Stimulated activated CD8-positive, alpha-beta memory T cell treated with anti-CD3 and anti-CD28 coated beads, Interleukin-2, amount 100 ng/mL, for 48 hours (primary cell): ENCODE data around the gene BUD13.
A peak's percentile ranks its signal among the peaks of the same experiment; 100 is the strongest.

ENCODE experiments used
- DNase-seq, 2 donors: peaks; one replicate each; pipeline ENCODE4 v3.0.0-alpha.2; 2020; ENCODE audit warnings: low read depth in 2 of 2

The BUD13 gene

DNA sequence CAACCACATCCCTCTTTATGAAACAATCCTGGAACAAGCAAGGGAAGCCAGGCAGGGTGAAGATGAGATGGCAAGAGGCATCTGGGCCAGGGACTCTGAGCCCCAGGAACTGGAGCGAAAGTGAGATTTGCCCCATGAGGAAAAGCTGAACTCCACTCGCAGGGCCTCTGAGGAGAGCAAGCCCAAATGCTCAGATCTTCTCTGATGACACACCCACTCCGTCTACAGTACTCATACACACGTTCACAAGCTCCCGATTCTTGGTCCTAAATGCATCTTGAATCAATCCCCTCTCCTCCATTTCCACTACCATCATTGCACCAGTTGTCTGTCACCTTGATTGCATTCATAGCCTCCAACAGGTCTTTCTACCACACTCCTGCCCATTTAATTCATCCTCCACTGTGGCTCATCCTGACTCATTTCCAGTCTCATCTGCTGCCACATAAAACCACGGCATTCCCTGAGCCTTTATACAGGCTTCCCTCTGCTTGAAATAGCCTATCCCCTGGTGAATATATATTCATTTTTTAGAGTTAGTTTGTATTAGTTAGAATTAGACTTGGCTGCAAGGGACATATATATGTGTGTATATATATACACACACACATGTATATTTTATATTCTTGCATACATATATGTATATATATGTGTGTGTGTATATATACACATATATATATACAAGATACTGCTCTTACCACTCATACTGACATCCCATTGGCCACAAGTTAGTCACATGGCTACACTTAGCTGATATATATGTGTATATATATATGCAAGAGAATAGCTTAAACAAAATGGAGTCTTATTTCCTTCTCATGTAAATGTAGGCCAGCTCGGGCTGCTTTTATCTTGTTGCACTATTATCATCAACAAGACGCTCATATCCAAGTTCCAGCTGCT, 20.3 kb upstream of the BUD13 start:
- DNase-seq, result no peak

DNA sequence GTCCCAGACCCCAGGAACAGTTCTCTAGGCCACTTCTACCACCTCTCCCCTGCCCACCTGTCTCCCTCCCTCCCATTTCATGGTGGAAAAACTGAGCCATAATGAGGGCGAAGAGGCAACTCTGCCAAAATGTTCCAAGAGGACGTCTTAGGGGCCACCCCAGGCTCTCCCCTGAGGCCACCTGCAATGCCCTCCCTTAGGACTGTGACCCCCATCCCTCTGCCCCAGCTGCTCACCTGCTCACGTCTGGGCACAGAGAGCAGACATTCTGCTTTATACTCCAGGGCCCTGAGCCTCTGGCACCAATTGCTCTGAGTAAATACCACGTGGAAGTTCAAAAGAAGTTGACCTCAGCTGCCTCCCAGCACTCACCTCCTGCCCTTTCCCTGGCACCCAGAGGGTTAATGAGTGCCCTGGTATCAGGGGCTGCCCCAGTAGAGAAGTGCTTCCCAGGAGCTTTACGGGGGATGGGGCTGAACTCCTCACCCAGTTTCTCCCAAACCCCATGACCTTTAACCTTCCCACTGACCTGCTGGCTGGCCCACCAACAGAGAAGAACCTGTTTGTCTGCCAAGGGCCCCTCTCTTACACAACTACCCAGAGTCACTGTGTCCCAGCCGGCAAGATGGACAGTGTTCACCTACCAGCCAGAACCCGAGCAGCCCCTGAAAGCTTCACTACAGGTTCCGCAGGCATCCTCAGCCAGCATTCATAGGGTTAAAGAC, 19.5 kb upstream of the BUD13 start:
- DNase-seq, result no peak

DNA sequence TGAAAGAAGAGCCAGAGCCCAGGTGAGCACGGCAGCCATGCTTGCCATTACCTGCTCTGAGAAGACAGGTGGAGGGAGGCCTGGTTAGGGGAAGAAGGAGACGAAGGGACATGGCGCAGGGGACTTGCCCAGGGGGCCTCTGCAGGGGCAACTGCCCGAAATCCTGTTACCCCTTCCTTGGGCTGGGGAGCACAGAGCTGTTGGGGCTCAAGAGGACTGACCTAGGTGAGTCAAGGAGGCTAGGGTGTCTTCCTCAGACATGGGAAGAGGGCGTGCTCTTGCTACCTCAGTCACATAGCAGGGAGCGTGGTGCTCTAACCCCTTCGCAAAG, 19.0 kb upstream of the BUD13 start, which contains the start of gene APOA5:
Gene APOA5 (minus strand): TSS at position 67 of the 331 bp plus-strand sequence. CDS start 19 bp downstream, at position 48.
- DNase-seq, result no peak

DNA sequence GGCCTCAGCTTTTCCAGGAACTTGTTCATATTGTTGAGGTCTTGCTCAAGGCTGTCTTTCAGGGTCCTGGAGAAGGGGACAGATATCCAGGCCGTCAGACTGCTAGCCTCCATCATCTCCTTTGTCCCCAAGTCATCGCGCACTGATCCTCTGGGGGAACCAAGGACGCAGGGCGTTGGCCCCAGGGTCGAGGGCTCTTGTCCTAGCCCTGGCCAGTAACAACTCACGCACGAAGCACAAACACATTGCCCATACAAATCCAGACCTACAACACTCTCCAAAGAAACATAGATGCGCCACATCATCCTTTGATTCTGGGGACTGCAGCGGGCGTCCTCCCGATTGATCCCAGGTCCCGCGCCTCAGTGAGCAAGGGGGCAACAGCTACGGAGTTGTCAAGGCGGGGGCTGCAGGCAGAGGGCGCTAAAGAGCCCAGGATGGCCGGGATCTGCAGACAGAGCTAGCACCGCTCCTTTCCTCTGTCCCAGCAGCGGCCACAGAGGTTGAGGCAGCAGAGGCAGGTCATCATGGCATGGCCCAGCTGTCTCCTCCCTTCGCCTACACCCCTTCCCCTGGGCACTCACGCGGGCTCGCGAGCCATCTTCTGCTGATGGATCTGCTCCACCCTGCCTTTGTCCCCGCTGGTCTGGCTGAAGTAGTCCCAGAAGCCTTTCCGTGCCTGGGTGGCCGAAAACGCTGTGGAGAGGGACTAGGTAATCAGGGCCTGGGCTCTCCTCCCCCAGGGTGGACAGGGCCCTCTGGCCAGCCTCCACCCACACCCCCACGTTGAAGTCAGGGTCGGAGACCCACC, 18.4 kb upstream of the BUD13 start:
- peak; percentile 64 to 78 for DNase-seq

DNA sequence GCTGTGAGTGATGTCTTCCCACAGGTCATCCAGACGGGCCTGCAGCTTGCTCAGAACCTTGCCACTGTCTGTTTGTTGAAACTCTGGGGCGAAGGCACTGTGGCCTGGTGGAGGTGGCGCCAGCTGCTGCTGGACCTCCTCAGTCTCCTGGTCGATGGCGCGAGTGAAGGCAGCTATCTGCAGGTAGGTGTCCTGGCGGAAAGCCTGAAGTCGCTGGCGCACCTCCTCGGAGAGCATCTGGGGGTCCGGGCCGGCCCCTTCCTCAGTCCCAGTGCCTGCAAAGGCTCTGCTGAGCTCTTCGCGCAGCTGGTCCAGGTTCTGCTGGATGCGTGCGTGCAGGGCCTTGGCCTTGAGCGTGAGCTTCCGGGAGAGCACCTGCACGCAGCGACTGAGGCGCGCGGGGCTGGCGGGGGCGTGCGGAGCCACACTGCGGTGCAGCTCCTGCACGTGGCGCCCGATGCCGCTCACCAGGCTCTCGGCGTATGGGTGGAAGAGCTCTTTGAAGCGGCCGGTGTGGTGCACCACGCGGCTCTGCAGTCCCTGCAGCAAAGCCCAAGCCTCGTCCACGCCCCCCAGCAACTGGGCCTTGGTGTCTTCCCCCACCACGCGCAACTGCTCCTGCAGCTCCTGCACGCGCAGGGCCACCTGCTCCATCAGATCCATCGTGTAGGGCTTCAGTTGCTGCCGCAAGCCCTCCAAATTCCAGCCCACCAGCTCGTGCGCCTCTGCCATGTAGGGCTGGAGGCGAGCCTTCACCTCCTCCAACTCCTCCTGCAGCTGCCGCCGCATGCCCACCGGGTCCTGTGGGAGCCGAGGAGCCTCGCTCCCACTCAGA, 17.6 kb upstream of the BUD13 start:
- DNase-seq, result no peak

DNA sequence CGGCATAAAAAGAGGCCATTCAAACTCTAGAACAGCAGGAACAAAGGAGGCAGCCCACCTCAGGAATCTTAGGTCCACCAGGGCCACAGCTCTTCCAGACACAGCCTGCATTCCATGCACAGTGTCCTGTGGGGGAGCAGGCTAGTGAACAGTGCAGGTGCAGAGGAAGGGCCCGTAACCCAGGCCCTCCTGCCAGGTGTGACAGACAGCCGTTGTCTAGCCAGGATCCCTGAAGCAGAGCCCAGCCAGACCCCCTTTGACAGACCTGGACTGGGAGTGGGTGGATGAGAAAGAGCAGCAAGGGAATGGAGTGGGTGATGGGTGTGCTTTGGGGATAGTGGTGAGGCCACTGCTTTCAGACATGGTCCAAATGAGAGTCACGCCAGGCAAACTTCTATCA, 16.2 kb upstream of the BUD13 start:
- DNase-seq, result no peak

DNA sequence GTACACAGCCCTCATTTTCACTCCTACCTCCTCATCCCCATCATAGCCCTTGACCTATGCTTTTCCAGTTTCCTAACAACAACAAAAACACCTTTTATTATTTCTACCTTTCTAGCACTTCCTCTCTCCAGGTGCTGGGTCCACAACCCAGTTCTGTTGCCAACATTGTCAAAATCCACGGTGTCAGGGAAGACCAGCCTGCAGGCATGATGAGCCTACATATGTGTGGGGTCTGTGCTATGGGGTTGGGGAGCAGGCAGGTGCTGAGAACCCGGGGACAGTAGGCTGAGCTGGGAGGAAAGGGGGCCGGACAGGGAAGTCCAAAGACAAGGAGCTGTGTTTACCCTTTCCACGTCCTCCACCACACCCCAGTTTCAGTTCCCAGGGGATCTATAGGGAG, 15.7 kb upstream of the BUD13 start:
- DNase-seq, result no peak

DNA sequence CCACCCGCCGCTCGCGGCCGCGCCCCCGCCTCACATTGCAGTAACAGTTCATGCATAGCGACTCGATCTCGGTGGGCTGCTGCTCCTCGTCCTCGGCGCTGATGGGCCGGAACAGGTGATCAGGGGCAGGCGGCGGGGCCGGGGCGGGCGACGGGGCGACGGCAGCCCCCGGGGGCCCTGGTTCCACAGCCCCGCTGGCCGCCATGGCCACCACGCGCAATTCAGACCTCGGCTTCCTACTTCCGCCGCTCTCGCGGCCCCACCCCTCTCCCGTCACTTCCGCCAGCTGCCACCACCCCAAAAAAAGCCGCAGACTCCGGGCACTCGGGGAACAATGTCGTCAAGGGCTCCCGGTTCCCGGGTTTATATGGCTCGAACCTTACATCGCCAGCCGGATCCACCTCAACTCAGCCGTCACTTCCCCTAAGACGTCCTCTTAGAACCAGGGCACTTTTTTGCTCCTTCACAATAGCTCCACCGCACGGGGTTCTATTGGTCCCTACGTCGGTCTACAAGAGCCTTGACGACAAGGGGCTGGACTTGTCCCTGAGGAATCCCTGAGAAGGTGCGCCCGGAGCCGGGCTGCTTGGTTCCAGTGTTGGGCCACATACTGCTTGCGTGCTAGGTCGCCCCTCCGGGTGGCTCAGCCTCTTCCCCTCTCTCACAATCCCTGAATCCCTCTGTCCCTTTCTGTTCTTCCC, 15.1 kb upstream of the BUD13 start, which contains the start of gene ZPR1:
Gene ZPR1 (minus strand): TSS at position 238 of the 701 bp plus-strand sequence. CDS start 33 bp downstream, at position 205.
- peak; percentile 71 to 80 for DNase-seq

DNA sequence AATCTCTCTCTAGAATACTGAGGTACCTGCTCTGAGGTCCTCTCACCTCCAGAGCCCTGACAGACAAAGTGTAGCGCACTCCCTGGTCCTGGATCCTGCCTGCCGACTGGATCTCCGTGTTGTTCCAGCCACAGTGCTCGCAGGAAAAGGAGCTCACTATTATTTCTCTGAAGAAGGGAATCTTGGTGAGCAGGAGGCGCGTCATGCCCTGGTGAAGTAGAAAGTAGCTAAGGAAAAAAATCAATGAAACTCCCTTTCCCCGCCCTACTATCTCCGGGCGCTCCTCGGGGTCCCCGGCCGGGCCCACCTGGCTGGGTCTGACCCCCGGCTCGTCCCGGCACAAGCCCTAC, 14.6 kb upstream of the BUD13 start:
- no peak for DNase-seq

DNA sequence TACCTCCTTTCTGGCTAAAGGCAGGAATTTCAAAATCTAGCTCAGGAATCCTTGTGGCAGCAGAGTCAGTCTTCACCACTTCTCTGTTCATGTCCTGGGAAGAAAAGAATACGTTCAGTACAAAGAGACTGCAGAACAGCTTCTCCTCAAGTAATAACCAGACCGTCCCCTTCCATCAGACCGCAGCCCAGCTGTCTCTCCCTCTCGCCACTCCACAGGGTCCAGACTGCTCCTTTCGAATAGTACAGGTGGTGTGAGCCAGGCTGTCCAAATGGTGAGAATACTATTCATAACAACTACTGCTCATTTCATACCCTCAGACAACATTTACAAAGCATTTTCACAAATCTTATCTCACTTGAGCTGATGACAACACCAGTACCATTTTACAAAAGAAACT, 14.2 kb upstream of the BUD13 start:
- no peak for DNase-seq

DNA sequence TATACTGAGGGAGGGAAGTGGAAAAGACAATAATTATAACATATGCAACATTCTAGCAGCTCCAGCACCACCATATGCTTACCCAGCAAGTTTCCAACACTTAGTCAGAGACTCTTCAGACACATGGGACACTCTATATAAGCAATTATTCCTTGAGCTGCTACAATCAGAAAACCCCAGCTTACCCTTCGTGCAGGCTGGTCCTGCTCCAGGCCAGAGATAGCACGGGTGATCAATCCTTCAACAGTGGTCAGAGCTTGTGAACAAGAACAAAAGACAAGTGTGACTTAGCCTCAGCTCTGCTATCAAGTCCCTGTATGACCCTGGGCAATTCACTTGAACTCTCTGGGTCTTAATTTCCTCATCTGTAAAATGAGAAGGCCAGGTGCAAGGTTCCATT, 13.5 kb upstream of the BUD13 start:
- DNase-seq, result no peak

DNA sequence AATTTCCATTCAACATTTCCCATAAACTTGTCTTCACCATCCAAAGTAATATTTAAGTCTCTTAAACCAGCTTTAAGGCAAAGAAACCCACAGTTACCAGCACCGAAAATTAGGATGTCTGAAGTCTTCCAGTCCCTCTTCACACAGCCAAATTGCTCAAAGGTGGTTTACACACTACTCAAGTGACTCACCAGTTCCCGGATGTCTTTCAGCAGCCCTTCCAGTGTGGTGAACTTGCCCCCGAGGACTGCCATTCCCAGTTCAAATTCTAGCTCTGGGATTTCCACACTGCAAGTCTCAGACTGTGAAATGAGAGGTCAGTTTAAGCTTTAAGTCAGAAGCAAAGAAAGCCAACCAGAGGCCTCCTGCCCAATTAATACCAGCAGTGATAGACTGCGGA, 9.9 kb upstream of the BUD13 start:
- no peak for DNase-seq

DNA sequence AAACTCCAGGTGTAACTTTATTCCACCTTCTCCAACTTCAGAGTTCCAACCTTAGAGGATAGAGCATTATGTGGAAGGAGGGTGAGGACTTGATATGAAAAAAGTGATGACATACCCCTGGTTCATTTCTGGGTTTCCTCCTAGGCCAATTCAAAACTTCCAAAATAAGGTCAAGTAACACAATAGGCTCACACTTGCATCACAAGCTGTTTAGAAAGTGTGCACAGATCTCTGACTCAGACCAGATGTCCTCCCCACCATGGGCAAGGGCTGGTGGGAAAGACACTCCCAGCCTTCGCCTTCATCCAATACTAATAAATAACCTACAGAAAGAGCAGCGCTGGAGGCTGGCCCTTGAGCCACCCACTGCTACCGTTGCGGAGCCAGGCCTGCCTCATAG, 5.8 kb upstream of the BUD13 start:
- no peak for DNase-seq

DNA sequence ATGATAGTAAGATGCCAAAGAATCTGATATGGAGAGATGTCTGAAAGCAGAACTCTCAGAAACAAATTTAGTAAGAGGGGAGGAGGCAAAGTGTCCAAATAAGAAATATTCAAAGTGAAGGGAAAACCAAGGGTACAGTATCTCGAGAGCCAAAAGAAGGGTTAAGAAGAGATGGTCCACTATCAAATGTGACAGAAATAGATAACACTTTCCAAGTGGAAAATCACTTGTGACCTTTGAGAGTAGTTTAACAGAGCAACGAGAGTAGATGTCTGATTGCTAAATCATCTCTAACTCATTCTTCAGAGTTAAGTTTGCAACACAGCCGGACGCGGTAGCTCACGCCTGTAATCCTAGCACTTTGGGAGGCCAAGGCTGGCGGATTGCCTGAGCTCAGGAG, 4.3 kb upstream of the BUD13 start:
- DNase-seq, result no peak

DNA sequence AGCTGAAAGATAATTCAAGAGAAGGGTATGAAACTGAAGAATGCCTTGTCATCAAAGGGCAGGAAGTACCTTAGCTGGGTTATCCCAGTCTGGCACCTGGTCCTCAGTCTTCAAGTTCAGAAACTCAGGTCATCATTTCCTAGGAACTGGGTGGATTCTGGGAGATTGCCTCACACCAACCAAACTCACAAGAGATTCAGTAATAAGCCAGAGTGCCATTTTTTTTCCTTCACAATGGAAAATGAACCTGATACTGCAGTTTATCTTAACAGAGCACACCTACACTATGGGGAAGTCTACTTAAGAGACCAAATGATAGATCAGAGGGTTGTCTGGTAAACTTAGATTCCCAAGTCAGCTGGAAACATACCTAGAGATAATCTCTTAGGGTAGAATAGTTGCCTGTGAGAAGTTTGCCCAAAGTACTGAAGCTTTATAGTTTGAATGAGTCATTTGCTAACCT, 3.8 kb upstream of the BUD13 start:
- DNase-seq, result no peak

DNA sequence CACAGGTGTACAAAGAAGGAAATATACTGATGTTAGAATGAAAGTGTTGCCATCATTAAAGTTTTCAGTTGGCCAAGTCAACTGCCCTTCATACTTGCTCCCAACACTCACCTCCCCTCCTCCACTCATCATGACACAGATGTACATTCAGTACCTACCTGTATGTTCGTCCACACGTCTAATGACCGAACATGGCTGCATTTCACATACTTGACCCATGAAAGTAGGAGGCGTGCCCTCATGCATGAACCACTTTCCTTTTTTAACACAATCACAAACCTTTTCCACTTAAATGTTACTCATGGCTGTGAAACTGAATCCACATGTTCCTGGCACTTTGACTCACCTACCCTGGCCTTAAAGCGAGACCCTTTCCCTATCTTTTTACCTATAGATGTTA, 3.2 kb upstream of the BUD13 start:
- DNase-seq, result no peak

DNA sequence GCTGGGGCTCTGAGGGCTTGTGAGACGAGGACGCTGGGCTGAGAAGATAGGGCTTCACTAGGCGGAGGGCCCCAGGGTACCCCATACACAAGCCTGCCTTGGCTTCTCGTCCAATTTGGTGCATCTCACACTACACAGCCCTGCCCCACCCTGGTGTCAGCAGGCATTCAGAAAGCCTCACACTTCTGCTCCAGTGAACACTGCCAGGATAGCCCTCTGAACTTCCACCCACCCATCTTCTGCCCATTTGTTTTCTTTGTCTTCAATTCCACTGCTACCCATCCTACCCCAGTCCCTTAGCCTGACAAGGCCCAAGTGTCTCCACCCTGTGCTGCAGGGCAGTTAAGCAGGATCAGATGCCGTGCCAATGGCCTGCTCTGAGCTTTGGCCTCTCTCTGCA, 1.9 kb upstream of the BUD13 start:
- no peak for DNase-seq

DNA sequence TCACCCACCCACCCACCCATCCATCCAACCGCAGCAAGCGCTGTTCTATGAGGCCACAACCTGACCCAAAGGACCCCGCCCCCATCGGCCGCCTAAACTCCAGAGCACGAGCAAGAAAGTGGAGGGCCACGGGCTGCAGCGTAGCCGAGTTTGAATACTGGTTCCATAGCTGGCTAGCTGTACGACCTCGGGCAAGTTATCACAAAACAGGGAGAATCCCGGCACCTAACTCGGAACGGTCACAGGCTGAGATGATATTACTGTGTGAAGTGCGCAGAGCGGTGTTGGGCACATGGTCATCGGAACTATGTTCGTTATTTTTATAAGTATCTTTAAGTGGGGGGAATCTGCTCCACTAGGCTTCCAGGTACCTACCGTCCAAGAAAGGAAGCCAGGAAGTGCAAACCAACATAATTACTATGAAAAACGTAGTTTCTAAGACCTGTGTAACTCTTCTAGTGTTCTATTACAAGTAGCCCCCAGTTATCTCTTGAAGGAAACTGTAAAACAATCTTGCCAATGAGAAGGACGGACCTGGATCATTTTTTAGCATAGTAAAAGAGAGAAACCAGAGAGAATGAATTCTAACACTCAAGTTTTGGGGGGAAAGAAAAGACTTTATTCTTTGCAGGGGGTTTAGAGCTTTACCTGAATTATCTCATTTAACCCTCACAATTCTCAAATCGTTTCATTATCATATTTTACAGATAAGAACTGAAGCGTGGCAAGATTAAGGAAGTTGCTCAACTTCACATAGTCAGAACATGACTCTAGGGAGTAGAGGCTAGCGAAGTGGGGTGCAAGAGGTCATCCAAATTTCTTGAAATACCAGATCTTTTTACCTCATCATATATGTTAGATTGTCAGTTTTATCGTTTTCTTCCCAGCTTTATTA, 663 bp upstream of the BUD13 start:
- DNase-seq, result no peak

DNA sequence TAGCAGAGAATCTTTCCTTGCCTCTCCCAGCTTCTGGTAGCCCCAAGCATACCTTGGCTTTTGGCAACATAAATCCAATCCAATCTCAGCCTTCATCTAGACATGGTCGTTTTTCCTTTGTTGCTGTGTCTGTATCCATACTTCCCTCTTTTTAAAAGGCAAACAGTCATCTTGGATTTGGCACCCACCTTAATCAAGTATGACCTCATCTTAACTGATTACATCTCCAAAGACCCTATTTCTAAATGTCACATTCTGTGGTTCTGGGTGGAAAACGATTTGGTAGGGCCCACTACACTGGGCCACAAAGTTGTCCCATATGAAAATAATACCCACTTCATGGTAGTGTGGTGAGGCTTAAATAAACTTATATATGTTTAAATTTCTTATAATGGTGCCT, 852 bp downstream of the BUD13 start:
- DNase-seq, result no peak

DNA sequence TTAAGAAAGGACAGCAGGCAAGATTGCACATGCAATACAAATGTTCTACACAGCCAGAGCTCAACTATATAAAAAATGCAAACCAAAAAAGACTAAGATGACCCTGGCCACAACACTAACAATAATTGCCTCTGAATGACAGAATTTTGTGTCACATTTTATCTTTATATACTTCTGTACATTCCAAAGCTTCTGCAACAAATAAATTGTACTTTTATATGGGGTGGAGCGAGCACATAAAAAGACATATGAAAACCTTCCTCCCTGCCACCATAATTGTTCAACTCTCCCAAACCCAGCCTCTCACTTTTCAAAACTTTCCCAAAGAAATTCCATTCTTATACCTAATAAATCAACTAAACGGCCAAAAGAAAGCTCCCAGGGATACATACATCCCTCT, 10.7 kb downstream of the BUD13 start:
- DNase-seq, result no peak
